ENCODE measurements around the gene GANC.
"Not testable (repeated sequence)": the region's sequence is repeated elsewhere in the genome, so short reads cannot be mapped to it uniquely, and the experiment has no call there.

The GANC gene

DNA sequence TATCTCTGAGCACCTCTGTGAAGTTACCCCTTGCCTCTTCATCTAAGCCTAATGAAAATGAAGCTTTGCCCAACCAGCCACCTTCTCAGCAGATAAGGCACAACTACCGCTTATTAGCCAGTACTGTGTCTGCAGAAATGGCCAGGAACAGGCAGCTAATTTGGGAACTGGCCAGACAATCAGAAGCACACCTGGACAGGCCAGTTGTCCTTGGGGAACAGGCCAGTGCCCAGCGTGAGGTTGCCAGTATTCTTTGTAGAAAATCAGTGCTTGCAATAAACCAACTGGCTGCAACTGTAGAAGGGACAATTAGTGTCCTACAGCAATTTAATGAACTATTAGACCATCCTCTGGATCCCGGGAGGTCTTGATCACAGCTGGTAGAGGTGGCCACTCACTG is 10.7 kb downstream of the GANC start:
- no peak for DNase-seq

DNA sequence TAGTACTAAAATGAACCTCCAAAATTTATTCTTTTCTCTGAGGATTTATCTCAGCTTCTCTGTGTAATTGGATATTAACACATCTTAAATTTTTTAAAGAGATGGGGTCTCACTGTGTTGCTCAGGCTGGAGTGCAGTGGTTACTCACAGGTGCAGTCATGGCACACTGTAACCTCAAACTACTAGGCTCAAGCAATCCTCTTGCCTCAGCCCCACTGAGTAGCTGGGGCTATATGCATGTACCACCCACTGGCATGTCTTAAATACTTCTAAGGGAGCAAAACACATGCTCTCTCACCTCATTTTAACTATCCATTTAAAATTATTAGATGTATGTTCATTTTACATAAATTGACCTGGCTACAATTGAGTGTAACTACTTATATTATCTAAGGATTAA is 11.6 kb downstream of the GANC start:
- no peak for DNase-seq

DNA sequence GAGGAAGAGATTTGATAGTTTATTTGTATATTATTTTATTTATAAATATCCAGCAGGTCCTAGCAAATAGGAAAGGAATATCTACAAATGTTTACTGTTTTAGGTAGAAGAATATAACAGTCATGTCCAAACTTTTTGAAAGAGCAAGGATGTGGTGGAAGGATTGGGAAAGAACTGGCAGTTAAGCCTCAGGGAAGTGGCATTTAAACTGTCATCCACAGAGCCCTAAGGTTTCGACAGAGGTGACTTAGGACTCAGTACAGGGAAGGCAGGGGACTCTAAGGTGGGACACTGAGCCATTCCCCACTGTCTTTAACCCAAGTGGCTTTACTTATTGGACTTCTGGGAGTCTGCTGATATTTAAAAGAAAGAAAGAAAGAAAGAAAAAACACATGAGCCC is 12.0 kb downstream of the GANC start:
- no peak for DNase-seq

DNA sequence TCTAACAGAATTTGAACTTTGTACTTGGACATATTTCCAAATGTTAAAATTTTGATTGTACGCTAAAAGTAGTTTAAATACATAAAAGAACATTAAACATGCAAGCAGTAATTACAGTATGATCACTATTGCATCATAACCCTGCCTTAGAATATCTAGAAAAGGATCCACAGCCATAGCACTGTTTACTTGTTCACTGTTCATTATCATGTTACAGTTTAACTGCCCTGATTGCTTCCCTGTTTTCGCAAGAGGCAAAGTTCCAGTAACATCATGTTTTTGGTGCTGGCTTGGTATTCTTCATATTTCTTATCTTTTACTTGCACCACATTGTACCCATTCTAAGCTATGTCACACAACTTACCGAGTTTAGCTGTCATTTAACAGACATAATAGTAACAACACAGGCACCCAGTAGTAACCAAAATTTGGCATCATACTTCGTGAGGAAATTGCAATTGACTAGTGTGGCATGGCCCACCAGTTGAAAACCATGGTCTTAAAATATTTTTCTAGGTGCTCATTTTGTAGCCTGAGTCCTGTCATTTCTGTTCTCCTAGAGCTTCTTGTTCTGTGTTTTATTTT is 13.5 kb downstream of the GANC start:
- no peak for DNase-seq

DNA sequence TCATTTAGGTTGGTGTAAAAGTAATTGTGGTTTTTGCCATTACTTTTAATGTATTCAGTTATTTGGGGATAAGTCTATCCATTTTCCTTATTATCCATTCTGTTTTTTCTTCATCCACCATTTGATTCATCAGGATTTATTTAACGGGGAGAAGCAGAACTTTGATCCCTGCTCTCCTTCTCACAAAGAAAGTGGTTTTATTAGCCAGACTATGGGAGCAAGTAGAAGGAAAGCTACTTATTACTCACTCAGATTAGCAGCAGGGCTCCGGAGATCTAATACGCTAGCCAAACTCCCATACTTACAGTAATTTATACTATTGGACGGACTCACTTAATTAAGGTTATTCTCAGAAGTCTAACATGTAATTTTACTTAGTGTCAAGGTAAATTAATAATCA is 14.9 kb downstream of the GANC start:
- no peak for DNase-seq

DNA sequence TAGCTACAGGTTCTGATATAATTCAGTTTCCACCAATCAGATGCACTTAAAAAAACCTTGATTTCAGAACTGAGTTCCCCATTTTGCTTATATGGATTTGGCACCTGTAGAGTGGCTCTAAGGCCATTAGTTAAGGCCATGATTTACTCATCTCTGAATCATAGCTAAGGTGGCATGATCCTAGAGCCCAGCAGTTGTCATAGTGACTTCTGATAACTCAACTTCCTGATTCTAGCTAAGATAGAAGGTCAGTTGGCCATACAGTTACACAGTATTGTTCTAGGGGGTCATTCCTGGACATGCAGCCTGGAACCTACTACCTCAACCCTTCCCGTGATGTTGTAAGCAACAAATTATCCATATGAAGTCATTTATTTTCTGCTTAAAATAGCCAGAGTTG is 16.2 kb downstream of the GANC start:
- DNase-seq, result no peak

DNA sequence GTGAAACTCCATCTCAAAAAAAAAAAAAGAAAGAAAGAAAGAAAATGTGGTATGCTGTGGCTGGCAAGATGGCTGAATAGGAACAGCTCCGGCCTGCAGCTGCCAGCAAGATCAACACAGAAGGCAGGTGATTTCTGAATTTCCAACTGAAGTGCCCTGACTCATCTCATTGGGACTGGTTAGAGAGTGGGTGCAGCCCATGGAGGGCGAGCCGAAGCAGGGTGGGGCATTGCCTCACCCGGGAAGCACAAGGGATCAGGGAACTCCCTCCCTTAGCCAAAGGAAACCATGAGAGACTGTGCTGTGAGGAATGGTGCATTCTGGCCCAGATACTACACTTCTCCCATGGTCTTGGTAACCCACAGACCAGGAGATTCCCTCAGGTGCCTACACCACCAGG is 28.0 kb downstream of the GANC start:
- DNase-seq, result not testable (repeated sequence)

DNA sequence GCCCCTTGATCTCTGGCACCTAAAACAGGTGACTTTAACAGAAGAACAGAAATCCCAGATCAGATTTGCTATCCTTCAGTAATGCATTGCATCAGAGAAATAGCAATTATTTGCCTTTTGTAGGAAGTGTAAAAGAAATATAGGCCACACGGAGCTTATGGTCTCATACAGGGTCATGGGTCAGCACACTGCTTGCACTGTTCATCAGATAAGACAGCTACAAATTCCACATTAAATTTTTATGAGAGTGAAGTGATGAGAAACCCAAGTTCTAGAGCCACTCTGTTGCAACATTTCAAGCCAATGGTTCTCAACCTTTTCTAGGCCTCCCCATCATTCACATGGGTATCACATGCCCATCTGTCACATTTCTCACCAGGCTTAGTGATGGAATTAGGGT is 33.7 kb downstream of the GANC start:
- DNase-seq, result no peak

DNA sequence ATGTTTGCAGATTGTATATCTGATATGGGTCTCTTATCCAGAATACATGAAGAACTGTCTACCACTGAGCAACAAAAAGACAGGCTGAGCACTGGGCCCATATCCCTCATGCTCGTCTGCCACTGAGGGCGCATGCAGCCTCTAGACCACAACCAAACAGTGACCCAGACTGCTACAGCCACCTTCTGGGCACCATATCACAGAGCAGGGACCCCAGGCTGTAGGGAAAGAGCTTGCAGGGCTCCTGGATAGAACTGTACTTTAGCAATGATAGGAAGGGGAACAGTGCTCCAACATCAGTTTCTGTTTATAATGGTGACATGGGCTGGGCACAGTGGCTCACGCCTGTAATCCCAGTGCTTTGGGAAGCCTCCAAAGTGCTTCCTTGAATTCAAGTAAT is 40.5 kb downstream of the GANC start:
- DNase-seq, result no peak

DNA sequence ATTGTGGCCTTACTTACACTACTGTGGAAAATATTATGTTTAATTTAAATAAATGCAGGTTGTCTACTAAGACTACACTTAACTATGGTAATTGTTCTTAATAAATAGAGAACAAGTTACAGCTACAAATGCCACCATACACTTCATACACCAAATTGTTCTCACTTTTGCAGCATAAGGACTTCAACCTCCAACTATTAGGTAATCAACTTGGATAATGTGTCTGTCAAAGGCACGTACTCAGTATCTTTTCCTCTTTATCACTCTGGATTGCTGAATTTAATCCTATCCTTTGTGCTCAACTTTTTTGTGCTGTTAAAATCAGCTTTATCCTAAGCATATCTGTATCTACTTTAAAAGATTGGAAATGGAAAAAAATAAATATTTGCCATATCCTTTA is 41.8 kb downstream of the GANC start:
- DNase-seq, result no peak

DNA sequence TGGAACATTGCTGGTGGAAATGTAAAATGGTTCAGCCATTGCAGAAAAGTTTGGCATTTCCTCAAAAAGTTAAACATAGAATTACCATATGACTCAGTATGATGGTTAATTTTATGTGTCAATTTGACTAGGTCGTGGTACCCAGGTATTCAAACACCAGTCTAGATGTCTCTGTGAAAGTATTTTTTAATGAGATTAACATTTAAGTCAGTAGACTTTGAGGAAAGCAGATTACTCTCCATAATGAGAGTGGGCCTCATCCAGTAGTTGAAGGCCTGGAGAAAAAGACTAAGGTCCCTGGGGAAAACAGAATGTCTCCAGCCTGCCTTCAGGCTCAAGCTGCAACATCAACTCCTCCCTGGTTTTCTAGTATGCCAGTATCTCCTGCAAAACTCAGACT is 42.5 kb downstream of the GANC start:
- DNase-seq, result no peak

DNA sequence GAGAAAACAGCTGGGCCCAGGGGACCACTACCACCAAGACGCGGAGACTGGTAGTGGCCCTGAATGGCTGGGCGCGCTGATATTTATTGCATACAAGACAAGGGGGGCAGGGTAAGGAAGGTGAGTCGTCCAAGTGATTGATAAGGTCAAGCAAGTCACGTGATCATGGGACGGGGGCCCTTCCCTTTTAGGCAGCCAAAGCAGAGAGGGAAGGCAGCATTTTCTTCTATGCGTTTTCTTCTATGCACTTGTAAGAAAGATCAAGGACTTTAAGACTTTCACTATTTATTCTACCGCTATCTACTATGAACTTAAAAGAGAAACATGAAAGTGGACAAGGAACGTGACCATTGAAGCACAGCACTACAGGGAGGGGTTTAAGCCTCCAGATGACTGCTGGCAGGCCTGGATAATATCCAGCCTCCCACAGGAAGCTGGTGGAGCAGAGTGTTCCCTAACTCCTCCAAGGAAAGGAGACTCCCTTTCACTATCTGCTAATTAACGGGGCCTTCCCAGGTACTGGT is 43.3 kb downstream of the GANC start:
- DNase-seq, result not testable (repeated sequence)

DNA sequence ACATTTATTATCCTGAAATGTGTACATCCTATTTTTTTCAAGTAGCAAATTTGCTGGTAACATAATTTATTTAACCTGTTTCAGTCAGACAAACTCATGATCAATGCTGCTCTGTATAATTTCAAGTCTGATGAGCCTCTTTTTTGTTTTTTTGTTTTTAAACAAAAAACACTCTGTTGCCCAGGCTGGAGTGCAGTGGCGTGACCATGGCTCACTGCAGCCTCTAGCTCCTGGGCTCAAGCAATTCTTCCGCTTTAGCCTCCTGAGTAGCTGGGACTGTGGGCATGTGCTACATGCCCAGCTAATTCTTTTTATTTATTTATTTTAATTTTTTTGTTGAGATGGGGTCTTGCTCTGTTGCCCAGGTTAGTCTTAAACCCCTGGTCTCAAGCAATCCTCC is 46.2 kb downstream of the GANC start:
- no peak for DNase-seq

DNA sequence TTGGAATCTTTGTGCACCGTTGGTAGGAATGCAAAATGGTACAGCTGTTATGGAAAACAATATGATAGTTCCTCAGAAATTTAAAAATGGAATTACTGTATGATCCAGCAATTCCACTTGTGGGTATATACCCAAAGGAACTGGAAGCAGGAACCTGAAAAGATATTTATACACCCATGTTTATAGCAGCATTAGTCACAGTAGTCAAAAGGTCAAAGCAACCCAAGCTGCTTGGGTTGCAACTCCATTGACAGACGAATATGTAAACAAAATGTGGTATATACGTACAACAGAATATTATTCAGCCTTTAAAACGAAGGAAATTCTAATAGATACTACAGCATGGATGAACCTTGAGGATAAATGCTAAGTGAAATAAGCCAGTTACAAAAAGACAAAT is 51.3 kb downstream of the GANC start:
- no peak for DNase-seq

DNA sequence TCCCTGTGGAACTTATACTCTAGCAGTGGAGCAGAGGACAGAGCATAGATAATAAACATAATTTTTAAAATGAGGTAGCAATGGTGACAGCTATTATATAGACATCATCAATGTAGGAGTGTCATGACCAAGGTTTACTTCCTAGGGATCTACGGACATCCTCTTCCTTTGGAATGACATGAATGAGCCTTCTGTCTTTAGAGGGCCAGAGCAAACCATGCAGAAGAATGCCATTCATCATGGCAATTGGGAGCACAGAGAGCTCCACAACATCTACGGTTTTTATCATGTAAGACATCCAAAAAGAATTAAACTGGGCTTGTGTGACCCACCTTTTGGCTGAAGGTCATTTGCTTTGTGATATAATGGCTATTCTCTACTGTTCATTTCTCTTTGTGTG is 56.2 kb downstream of the GANC start:
- no peak for DNase-seq

DNA sequence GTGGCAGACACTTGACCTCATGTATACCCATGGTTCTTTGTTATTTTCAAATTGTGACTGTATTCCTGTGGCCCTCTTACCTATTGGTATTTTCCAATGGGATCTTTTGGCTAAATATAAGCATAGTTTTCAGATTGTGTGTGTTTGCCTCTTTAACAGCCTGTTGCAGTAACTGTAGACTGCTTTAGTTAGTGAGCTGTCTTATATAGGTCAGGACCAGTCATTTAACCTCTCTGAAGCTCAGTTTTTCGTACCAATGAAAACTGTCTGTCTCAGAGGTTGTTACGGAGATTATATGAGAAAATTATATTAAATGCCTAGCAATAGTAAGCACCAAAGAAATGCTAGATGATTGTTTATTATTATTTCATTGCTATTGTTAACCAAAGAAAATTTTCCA is 57.0 kb downstream of the GANC start:
- no peak for DNase-seq

DNA sequence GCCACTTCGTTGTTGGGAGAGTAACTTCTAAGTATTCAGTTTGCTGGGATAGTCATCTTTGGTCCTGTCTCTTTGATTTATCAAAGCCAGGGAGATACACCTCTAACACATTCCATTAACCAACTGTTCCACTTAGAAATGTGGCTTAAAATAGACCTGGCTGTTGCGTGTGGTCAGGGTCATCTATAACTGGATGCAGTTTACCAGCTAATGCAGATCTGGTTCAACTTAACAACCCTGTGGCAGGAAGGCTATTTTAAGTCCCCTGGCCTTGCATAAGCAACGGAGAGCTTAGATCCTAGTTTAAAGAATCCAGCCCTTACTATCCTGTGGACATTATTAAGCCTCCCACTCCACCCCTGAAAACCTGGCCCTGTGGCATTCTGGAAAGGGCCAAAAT is 58.2 kb downstream of the GANC start:
- DNase-seq, result no peak

DNA sequence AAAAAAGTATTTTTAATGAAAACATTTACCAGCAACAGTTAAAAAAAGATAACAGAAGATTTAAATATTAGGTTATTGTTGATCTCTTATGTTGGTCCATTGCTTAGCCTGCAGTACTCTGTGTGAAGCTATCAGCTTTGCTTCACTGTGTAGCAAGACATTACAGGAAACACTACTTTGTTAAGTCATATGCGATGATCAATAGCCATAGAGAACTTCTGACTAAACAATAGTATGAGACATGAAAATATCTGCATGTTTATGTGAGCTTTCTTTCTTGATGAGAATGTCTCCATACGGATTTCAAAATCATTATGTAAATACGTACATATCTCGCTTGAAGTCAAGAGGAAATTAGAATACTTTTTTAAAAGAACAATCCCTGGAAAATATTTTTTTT is 59.3 kb downstream of the GANC start:
- no peak for DNase-seq

DNA sequence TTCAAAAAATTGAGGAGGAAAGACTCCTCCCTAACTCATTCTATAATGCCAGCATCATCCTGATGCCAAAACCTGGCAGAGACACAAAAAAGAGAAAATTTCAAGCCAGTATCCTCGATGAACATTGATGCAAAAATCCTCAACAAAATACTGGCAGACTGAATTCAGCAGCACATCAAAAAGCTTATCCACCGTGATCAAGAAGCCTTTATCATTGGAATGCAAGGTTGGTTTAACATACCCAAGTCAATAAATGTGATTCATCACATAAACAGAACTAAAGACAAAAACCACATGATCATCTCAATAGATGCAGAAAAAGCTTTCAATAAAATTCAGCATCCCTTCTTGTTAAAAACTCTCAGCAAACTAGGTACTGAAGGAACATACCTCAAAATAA is 62.1 kb downstream of the GANC start:
- DNase-seq, result no peak

DNA sequence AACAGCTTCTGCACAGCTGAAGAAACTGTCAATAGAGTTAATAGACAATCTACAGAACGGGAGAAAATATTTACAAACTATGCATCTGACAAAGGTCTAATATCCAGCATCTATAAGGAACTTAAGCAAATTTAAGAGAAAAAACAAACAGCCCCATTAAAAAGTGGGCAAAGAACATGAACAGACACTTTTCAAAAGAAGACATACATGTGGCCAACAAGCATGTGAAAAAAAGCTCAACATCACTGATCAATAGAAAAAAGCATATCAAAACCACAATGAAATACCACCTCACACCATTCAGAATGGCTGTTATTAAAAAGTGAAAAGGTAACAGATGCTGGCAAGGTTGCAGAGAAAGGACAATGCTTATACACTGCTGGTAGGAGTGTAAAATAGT is 63.6 kb downstream of the GANC start:
- DNase-seq, result not testable (repeated sequence)

DNA sequence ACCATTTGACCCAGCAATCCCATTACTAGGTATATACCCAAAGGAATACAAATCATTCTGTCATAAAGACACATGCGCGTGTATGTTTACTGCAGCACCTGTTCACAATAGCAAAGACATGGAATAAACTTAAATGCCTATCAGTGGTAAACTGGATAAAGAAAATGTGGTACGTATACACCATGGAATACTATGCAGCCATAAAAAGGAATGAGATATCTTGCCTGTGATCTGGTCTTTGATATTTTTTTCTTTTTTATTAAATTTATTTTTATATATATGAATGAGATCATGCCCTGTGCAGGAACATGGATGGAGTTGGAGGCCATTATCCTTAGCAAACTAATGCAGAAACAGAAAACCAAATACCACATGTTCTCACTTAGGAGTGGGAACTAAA is 64.1 kb downstream of the GANC start:
- not testable (repeated sequence) for DNase-seq

DNA sequence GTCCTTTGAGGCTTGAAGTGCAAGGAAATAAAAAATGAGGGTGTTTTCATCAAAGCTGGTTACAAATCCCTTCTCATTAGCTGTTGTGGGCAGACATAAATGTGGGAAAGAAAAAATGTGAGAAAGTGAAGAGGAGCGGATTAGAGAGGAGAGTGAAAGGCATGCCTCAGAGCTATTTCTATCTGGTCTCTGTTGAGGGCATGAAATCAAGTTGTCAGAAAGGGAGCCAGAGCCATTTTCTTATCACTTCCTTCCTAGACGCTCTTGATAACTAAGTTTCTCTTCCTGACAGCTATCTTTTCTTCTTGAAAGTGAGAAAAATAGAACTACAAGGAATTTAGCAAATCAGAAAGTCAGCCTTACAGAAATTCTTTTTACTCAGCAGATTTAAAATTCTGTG is 65.5 kb downstream of the GANC start:
- DNase-seq, result no peak

DNA sequence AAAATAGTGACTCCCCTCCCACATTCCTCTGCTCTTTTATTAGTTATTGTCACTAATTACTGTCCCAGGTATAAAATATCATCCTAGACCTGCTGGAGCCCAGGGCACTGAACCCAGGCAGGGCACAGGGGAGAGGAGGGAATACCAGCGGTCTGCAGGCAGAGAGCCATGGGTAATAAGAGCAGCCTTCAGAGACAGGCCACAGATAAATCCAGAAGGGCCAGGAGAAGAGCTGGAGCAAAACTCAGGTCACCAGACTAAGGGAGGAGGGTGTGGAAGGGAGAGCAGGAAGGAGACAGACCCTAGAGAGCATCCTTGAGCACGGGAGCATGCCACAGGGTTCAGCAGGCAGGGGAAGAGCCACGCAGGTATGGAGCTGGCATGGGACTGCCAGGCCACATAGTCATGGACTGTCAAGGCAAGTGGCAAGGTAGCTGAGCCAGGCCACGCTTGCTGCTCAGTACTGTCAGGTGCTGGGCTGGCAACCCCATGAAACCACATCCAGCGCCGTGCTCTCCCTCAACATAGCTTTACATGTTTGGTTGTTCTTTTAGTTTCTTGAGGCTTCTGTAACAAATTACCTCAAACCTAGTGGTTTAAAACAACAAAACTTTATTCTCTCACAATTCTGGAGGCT is 70.7 kb downstream of the GANC start:
- DNase-seq, result no peak

DNA sequence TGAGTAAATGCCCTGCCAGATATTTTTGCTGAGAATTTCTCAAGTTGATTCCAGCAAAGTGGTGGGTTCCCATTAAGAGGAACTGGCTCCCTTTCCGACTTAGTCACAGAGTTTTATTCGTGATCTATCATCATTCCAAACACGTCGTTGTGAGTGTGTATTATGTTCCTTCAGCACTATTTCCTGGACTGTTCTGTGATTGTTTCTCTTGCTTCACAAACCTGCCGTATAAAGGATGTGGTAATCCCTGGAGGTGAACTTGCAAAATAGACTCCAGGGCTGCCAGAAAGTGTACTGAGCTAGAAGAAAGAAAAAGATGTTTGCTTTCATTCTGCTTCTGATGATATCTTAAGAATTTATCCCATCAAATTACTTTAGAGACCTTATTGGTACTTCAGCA is 71.8 kb downstream of the GANC start:
- no peak for DNase-seq

DNA sequence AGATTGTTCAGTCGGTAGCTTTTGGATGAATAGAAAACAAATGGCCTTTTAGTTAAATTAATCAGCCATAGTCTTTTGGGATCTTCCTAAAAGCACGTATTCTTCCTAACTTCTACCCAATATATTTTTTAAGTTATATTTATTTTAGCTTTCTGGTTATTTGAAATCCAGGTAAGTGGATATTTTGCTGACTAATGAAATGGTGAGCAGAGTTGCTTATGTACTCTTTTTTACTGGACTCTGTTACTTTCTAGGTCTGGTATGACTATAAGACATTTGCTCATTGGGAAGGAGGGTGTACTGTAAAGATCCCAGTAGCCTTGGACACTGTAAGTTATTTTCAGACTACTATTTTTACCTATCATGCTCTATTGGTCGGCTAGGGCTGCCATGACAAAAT is 72.5 kb downstream of the GANC start:
- no peak for DNase-seq

All from cortex of kidney (tissue), 1 donor.